Thoracic aorta (tissue), 2 donors: ENCODE results near the gene NMNAT2. TPM values are rescaled to one million over a fixed set of nuclear protein-coding genes. Genes with fewer than 3 reads are reported as not detected.

Experiments used
- ATAC-seq: fragments of 150-250 bp; one replicate; pipeline ENCODE4 v1.8.0; 2017; ENCODE audit warnings: low read depth; ENCODE audit not compliant: insufficient number of reproducible peaks, low FRiP score
- DNase-seq: peaks from one replicate; pipeline ENCODE4 v3.0.0-alpha.2; 2020; ENCODE audit warnings: low spot score
- H3K27ac ChIP-seq, 2 donors: fragments of 200-600 bp; sonication (generic); 1 replicate in 1 of 2; 2 replicates in 1 of 2; pipeline ENCODE4 v1.5.1; 2016; ENCODE audit warnings: mild to moderate bottlenecking in 2 of 2, moderate library complexity in 2 of 2
- H3K27me3 ChIP-seq: fragments of 200-600 bp; sonication (generic); replicated peaks from 2 replicates; pipeline ENCODE4 v1.6.0; 2016; ENCODE audit warnings: mild to moderate bottlenecking; ENCODE audit not compliant: insufficient read depth
- H3K36me3 ChIP-seq: fragments of 200-600 bp; sonication (generic); one replicate; pipeline ENCODE4 v1.5.1; 2016
- H3K4me1 ChIP-seq, 2 donors: fragments of 200-600 bp; sonication (generic); 1 replicate in 1 of 2; 2 replicates in 1 of 2; pipeline versions ENCODE4 v1.5.1 to v1.6.0; 2016; ENCODE audit warnings: low read depth in 2 of 2, mild to moderate bottlenecking in 1 of 2; ENCODE audit not compliant: control insufficient read depth in 1 of 2
- H3K4me3 ChIP-seq: fragments of 200-600 bp; sonication (generic); 2 replicates; pipeline ENCODE4 v1.5.1; 2016; ENCODE audit warnings: mild to moderate bottlenecking
- H3K9me3 ChIP-seq: fragments of 200-600 bp; sonication (generic); 2 replicates; pipeline ENCODE4 v1.5.1; 2016
- CTCF ChIP-seq: fragments of 200-600 bp; sonication (generic); IDR thresholded peaks from one replicate; pipeline ENCODE4 v1.5.1; 2019; ENCODE audit warnings: antibody characterized with exemption
- total RNA-seq, 2 donors: library from RNA; depleted of rRNA; stranded (reverse); fragments of >200 nt; gene quantifications; one replicate each; pipeline versions ENCODE4 v1.1.0 to v1.2.3, GENCODE V29; 2016

NMNAT2 gene
- total RNA-seq, 2 donors from 2014 or later, result 0.68 to 1.1 TPM

GRCh38 chr1:183285256-183285655 lies 132.9 kb downstream of the NMNAT2 start:
- DNase-seq (no peak), ATAC-seq (no peak)
- Histone ChIP-seq H3K4me1 (peaks cover 13 to 54% of the 10 kb centered on the region in 2 donors), H3K4me3 (no peak overlapping the region), H3K9me3 (no peaks in the 10 kb centered on the region), H3K27me3 (no peaks in the 10 kb centered on the region), H3K27ac (no peak overlapping the region), H3K36me3 (no peaks in the 10 kb centered on the region)
- no peak for TF ChIP-seq CTCF

- H3K36me3 ChIP-seq, result no peaks in the 10 kb centered on the region
- ATAC-seq (no peak), DNase-seq (no peak)
- H3K27me3 ChIP-seq, result no peaks in the 10 kb centered on the region
- peaks cover 13 to 47% of the 10 kb centered on the region in 2 donors for H3K4me1 ChIP-seq
- no peak for TF ChIP-seq CTCF
- H3K4me3 ChIP-seq, result no peak overlapping the region
- no peaks in the 10 kb centered on the region for H3K9me3 ChIP-seq
- no peak overlapping the region for H3K27ac ChIP-seq
These were observed 134.1 kb downstream of the NMNAT2 start for GRCh38 chr1:183284086-183284485.

- no peak for TF ChIP-seq CTCF
- H3K4me1 ChIP-seq, result peaks cover 13 to 41% of the 10 kb centered on the region in 2 donors
- DNase-seq (no peak), ATAC-seq (no peak)
- no peak overlapping the region for H3K4me3 ChIP-seq
- H3K36me3 ChIP-seq, result no peaks in the 10 kb centered on the region
- no peak overlapping the region for H3K27ac ChIP-seq
- no peaks in the 10 kb centered on the region for H3K27me3 ChIP-seq
- no peaks in the 10 kb centered on the region for H3K9me3 ChIP-seq
These were observed 134.9 kb downstream of the NMNAT2 start for GRCh38 chr1:183283286-183283685.

GRCh38 chr1:183282101-183282855 lies 135.9 kb downstream of the NMNAT2 start:
- Histone ChIP-seq H3K9me3 (no peaks in the 10 kb centered on the region), H3K36me3 (no peaks in the 10 kb centered on the region), H3K27ac (peak overlapping the region; percentile 60 to 73), H3K27me3 (no peaks in the 10 kb centered on the region), H3K4me3 (peak overlapping the region; percentile 40), H3K4me1 (peaks cover 8 to 31% of the 10 kb centered on the region in 2 donors)
- no peak for TF ChIP-seq CTCF
- no peak for DNase-seq
- ATAC-seq, result no peak

- Histone ChIP-seq H3K27ac (peak overlapping the region; percentile 60 to 73), H3K4me1 (peaks cover 7 to 24% of the 10 kb centered on the region in 2 donors), H3K9me3 (no peaks in the 10 kb centered on the region), H3K4me3 (peak overlapping the region; percentile 40), H3K27me3 (no peaks in the 10 kb centered on the region), H3K36me3 (no peaks in the 10 kb centered on the region)
- TF ChIP-seq CTCF, result peak; percentile 97
- DNase-seq (peak; percentile 80), ATAC-seq (peak; percentile 62)
These were observed 136.6 kb downstream of the NMNAT2 start for GRCh38 chr1:183281553-183282091.
